Measurements from ENCODE around the gene KDM2A. TPM values are rescaled to one million over a fixed set of nuclear protein-coding genes. Genes with fewer than 3 reads are reported as not detected.

KDM2A gene
- total and polyA plus RNA-seq, 2 donors (not counting 3 experiments of a cell fraction or from before 2014, with no cell fraction given): 72.2 to 79.5 TPM

- H3K9me3 ChIP-seq (replicated peaks; ENCODE audit: control insufficient read depth, insufficient read depth, low read length): no peaks in the 10 kb centered on the region
- H2AFZ ChIP-seq (ENCODE audit: low read depth, low read length): no peak overlapping the region
- dilution Hi-C loops (cut with MboI; ENCODE audit: extremely low pct_ligation_motif_present, low sequenced_read_pairs): no loop called here
- H3K4me2 ChIP-seq (ENCODE audit: insufficient read depth, low read length): no peak overlapping the region
- H4K20me1 ChIP-seq (replicated peaks; ENCODE audit: control insufficient read depth, extremely low read depth, insufficient read depth, low read length): no peaks in the 10 kb centered on the region
- peaks cover 4 to 5% of the 10 kb centered on the region in 2 experiments for H3K27me3 ChIP-seq (ENCODE audit: control insufficient read depth in 2 of 2, insufficient read depth in 2 of 2, low read length in 2 of 2)
- H3K4me3 ChIP-seq (replicated peaks in 1 of 3; ENCODE audit: insufficient read depth in 1 of 3, low read depth in 1 of 3, low read length in 3 of 3): no peak overlapping the region
- H3K4me1 ChIP-seq (ENCODE audit: control insufficient read depth, extremely low read depth, insufficient read depth, low read length): no peaks in the 10 kb centered on the region
- H3K9ac ChIP-seq (replicated peaks; ENCODE audit: extremely low read depth, insufficient read depth, low read length): no peak overlapping the region
- ChIA-PET POLR2A (no interaction called here), CTCF (no interaction called here)
- no peak for FAIRE-seq
- no peak for DNase-seq (ENCODE audit: low read depth, low spot score)
- no peaks in the 10 kb centered on the region for H3K9me1 ChIP-seq (replicated peaks; ENCODE audit: control insufficient read depth, extremely low read depth, insufficient read depth, low read length)
- no peaks in the 10 kb centered on the region for H3K36me3 ChIP-seq (ENCODE audit: control insufficient read depth in 2 of 2, extremely low read depth in 1 of 2, insufficient read depth in 2 of 2, low read length in 2 of 2)
- BruUV-seq (replicated peaks): no TSS peak
- H3K79me2 ChIP-seq (ENCODE audit: control insufficient read depth, insufficient read depth, low read length): no peaks in the 10 kb centered on the region
- H3K27ac ChIP-seq (ENCODE audit: insufficient read depth, low read depth, low read length): no peak overlapping the region
- TF ChIP-seq MYC (IDR thresholded peaks at IDR 0.05; ENCODE audit: low read depth, low read length) (no peak), FOS (IDR thresholded peaks at IDR 0.05; ENCODE audit: borderline replicate concordance, insufficient read depth, low read length) (no peak), CTCF (IDR thresholded peaks at IDR 0.05; ENCODE audit: extremely low read depth in 1 of 2, insufficient read depth in 1 of 2, low read depth in 1 of 2, low read length in 2 of 2) (no peak), MAX (IDR thresholded peaks at IDR 0.05; ENCODE audit: insufficient read depth, insufficient read length) (no peak), POLR2A (IDR thresholded peaks at IDR 0.05; ENCODE audit: low read depth, low read length) (no peak), EZH2 (IDR thresholded peaks at IDR 0.05; ENCODE audit: borderline replicate concordance, low read depth, low read length, severe bottlenecking) (no peak), JUN (IDR thresholded peaks at IDR 0.05; ENCODE audit: borderline replicate concordance, insufficient read depth, insufficient read length, low read depth) (no peak)
- intact Hi-C loops (cut with micrococcal nuclease): no loop called here
Measured at GRCh38 chr11:67111261-67111660, 7.8 kb upstream of the KDM2A start.
